IMR-90 (cell line): ENCODE measurements around the gene RNF145. TPM values are rescaled to one million over a fixed set of nuclear protein-coding genes. Genes with fewer than 3 reads are reported as not detected.

ENCODE experiments used
- ATAC-seq: fragments of 200-7000 bp; cut with Tn5 transposase; 2 replicates; pipeline ENCODE4 v1.9.1; 2020; ENCODE audit warnings: low read depth, mild to moderate bottlenecking, moderate library complexity
- BruUV-seq: library from RNA; stranded (reverse); fragments of 400-500 nt; replicated peaks from 2 replicates; lab custom pipeline; 2021; lab: Mats Ljungman, UMichigan
- CTCF ChIA-PET: fragments of 300-600 bp; formaldehyde crosslinking; extraction: SDS; loops from one replicate; lab custom pipeline; 2021; ENCODE audit warnings: antibody characterized with exemption; lab: Yijun Ruan, JAX
- POLR2A ChIA-PET: fragments of 300-600 bp; sonication (Branson Sonifier 250); formaldehyde crosslinking; loops from one replicate; lab custom pipeline; 2022; ENCODE audit warnings: antibody characterized with exemption; ENCODE audit not compliant: unreplicated experiment; lab: Charles Lee
- DNase-seq: peaks from one replicate; pipeline ENCODE4 v3.0.0; 2013
- H2AFZ ChIP-seq: replicated peaks from 2 replicates; pipeline ENCODE3; 2013; ENCODE audit warnings: low read length, mild to moderate bottlenecking; ENCODE audit not compliant: poor library complexity
- H2AK5ac ChIP-seq: 2 replicates; pipeline ENCODE4 v1.6.1; 2013; ENCODE audit warnings: low read depth, low read length, inconsistent platforms
- H2AK9ac ChIP-seq: replicated peaks from 2 replicates; pipeline ENCODE3; 2013; ENCODE audit warnings: mild to moderate bottlenecking, low read depth, low read length, moderate library complexity; ENCODE audit not compliant: poor library complexity
- H2BK120ac ChIP-seq: 2 replicates; pipeline ENCODE4 v1.6.1; 2013; ENCODE audit warnings: low read depth, low read length, inconsistent platforms
- H2BK15ac ChIP-seq: 3 replicates; pipeline ENCODE4 v1.6.1; 2013; ENCODE audit warnings: low read depth, low read length, inconsistent platforms
- H2BK20ac ChIP-seq: 2 replicates; pipeline ENCODE4 v1.6.1; 2013; ENCODE audit warnings: low read depth, mild to moderate bottlenecking, inconsistent platforms, low read length, moderate library complexity
- H2BK5ac ChIP-seq: 2 replicates; pipeline ENCODE4 v1.6.1; 2013; ENCODE audit warnings: mild to moderate bottlenecking, low read depth, low read length, inconsistent platforms; ENCODE audit not compliant: poor library complexity, severe bottlenecking
- H3K14ac ChIP-seq: replicated peaks from 2 replicates; pipeline ENCODE4 v1.6.1; 2013; ENCODE audit warnings: low read depth, low read length, inconsistent platforms
- H3K18ac ChIP-seq: 2 replicates; pipeline ENCODE4 v1.6.1; 2013; ENCODE audit warnings: low read depth, low read length, control low read depth
- H3K23ac ChIP-seq: 2 replicates; pipeline ENCODE4 v1.6.1; 2013; ENCODE audit warnings: low read depth, low read length, inconsistent platforms
- H3K27ac ChIP-seq: 2 replicates; pipeline ENCODE4 v1.5.1; 2013; ENCODE audit warnings: mild to moderate bottlenecking, control low read depth, low read length; ENCODE audit not compliant: insufficient read depth
- H3K27me3 ChIP-seq: 2 replicates; pipeline ENCODE4 v1.6.1; 2013; ENCODE audit warnings: low read length; ENCODE audit not compliant: control insufficient read depth, insufficient read depth
- H3K36me3 ChIP-seq: 2 replicates; pipeline ENCODE4 v1.6.1; 2013; ENCODE audit warnings: low read length, mixed read lengths; ENCODE audit not compliant: control insufficient read depth, insufficient read depth
- H3K4ac ChIP-seq: 2 replicates; pipeline ENCODE4 v1.6.1; 2013; ENCODE audit warnings: low read depth, low read length, inconsistent platforms
- H3K4me1 ChIP-seq: 2 replicates; pipeline ENCODE4 v1.6.1; 2013; ENCODE audit warnings: low read length, mixed read lengths; ENCODE audit not compliant: control insufficient read depth, insufficient read depth
- H3K4me2 ChIP-seq: 2 replicates; pipeline ENCODE4 v1.6.1; 2013; ENCODE audit warnings: low read depth, mild to moderate bottlenecking, control low read depth, low read length, moderate library complexity
- H3K4me3 ChIP-seq: 2 replicates; pipeline ENCODE4 v1.5.1; 2013; ENCODE audit warnings: low read depth, mild to moderate bottlenecking, control low read depth, low read length, moderate library complexity; ENCODE audit not compliant: insufficient read depth
- H3K56ac ChIP-seq: 2 replicates; pipeline ENCODE4 v1.6.1; 2013; ENCODE audit warnings: low read length, inconsistent platforms; ENCODE audit not compliant: insufficient read depth; ENCODE audit errors: extremely low read depth
- H3K79me1 ChIP-seq, 2 experiments: 2 replicates each; pipeline ENCODE4 v1.6.1; 2013; ENCODE audit warnings: low read length in 2 of 2, inconsistent platforms in 1 of 2, low read depth in 1 of 2
- H3K9ac ChIP-seq: 2 replicates; pipeline ENCODE4 v1.6.1; 2013; ENCODE audit warnings: low read depth, low read length, control low read depth
- H3K9me1 ChIP-seq: 2 replicates; pipeline ENCODE4 v1.6.1; 2013; ENCODE audit warnings: low read length, inconsistent platforms; ENCODE audit not compliant: insufficient read depth
- H3K9me3 ChIP-seq: 2 replicates; pipeline ENCODE4 v1.6.1; 2013; ENCODE audit warnings: low read length; ENCODE audit not compliant: control insufficient read depth, insufficient read depth
- H4K20me1 ChIP-seq: 2 replicates; pipeline ENCODE4 v1.6.1; 2013; ENCODE audit warnings: low read length, inconsistent platforms; ENCODE audit not compliant: insufficient read depth
- H4K5ac ChIP-seq: 2 replicates; pipeline ENCODE4 v1.6.1; 2013; ENCODE audit warnings: mild to moderate bottlenecking, low read depth, low read length, control low read depth
- H4K8ac ChIP-seq, 2 experiments: 2 replicates each; pipeline ENCODE4 v1.6.1; 2013; ENCODE audit warnings: low read depth in 2 of 2, low read length in 2 of 2, control low read depth in 1 of 2, inconsistent platforms in 1 of 2
- H4K91ac ChIP-seq: 2 replicates; pipeline ENCODE4 v1.6.1; 2013; ENCODE audit warnings: low read depth, low read length, inconsistent platforms; ENCODE audit not compliant: insufficient read depth
- BHLHE40 ChIP-seq: fragments of 150-350 bp; IDR thresholded peaks from 2 replicates; pipeline ENCODE4 v1.6.1; 2016; ENCODE audit warnings: mild to moderate bottlenecking, low read depth, low read length
- CEBPB ChIP-seq: IDR thresholded peaks from 2 replicates; pipeline ENCODE4 v1.6.1; 2012; ENCODE audit warnings: low read depth, low read length, improper control_type of control experiment
- CHD1 ChIP-seq: IDR thresholded peaks from 2 replicates; pipeline ENCODE4 v1.6.1; 2012; ENCODE audit warnings: low read depth, low read length, improper control_type of control experiment
- FOS ChIP-seq: fragments of 150-350 bp; IDR thresholded peaks from 2 replicates; pipeline ENCODE4 v1.6.1; 2016; ENCODE audit warnings: low read depth, low read length
- MAFK ChIP-seq: IDR thresholded peaks from 2 replicates; pipeline ENCODE4 v1.6.1; 2012; ENCODE audit warnings: low read depth, low read length, improper control_type of control experiment
- MAZ ChIP-seq: IDR thresholded peaks from 2 replicates; pipeline ENCODE4 v1.6.1; 2012; ENCODE audit warnings: low read depth, mild to moderate bottlenecking, low read length, improper control_type of control experiment, moderate library complexity, borderline replicate concordance
- MXI1 ChIP-seq: IDR thresholded peaks from 2 replicates; pipeline ENCODE4 v1.6.1; 2012; ENCODE audit warnings: low read depth, mild to moderate bottlenecking, low read length, moderate library complexity, borderline replicate concordance
- NFE2L2 ChIP-seq: fragments of 150-350 bp; IDR thresholded peaks from 2 replicates; pipeline ENCODE4 v1.6.1; 2016; ENCODE audit warnings: low read depth, mild to moderate bottlenecking, low read length
- POLR2A ChIP-seq: IDR thresholded peaks from 2 replicates; pipeline ENCODE4 v1.6.1; 2012; ENCODE audit warnings: mild to moderate bottlenecking, low read depth, low read length
- RAD21 ChIP-seq: IDR thresholded peaks from 2 replicates; pipeline ENCODE4 v1.6.1; 2012; ENCODE audit warnings: low read length, improper control_type of control experiment
- RCOR1 ChIP-seq: IDR thresholded peaks from 2 replicates; pipeline ENCODE4 v1.6.1; 2012; ENCODE audit warnings: mild to moderate bottlenecking, low read length, improper control_type of control experiment; ENCODE audit not compliant: insufficient replicate concordance
- RFX5 ChIP-seq: IDR thresholded peaks from 2 replicates; pipeline ENCODE4 v1.8.0; 2012; ENCODE audit warnings: low read depth, mild to moderate bottlenecking, low read length, moderate library complexity
- SMC3 ChIP-seq: fragments of 150-350 bp; IDR thresholded peaks from 2 replicates; pipeline ENCODE4 v1.6.1; 2016; ENCODE audit warnings: low read depth, mild to moderate bottlenecking, antibody characterized with exemption, low read length, moderate library complexity
- WGBS, 2 experiments: methylation state at CpG; one replicate each; pipeline versions ENCODE4 v1.1.5 to v1.1.7; 2013; ENCODE audit warnings: missing lambda C conversion rate in 2 of 2; ENCODE audit not compliant: insufficient read length in 1 of 2; ENCODE audit errors: extremely low coverage in 2 of 2; 5-methylcytosine and 5-hydroxymethylcytosine counted together
- dilution Hi-C: fragments of 300-500 bp; cut with HindIII; formaldehyde crosslinking; loops from one replicate; pipeline ENCODE4 v1.14.3; 2018; ENCODE audit warnings: low sequenced_read_pairs; ENCODE audit not compliant: unreplicated experiment
- in situ Hi-C: fragments of 300-500 bp; cut with MboI; formaldehyde crosslinking; loops from 3 replicates; pipeline ENCODE4 v1.14.3; 2019; ENCODE audit warnings: low sequenced_read_pairs, inconsistent platforms, mixed read lengths
- intact Hi-C: fragments of 100-400 bp; cut with micrococcal nuclease; formaldehyde crosslinking; loops from 2 replicates; pipeline ENCODE4 v1.10.0; 2022
- polyA plus RNA-seq, 3 experiments: library from polyadenylated mRNA; depleted of rRNA; stranded (reverse); fragments of >200 nt; gene quantifications; 2 replicates each; pipeline ENCODE4 v1.2.3, GENCODE V29; 2012; ENCODE audit warnings: low replicate concordance in 1 of 3
- total RNA-seq: library from RNA; depleted of rRNA; stranded (reverse); fragments of >200 nt; gene quantifications from 2 replicates; pipeline ENCODE4 v1.2.3, GENCODE V29; 2012
- TF ChIP-seq, protein P1 (sequence below): fragments of 150-350 bp; IDR thresholded peaks from 2 replicates; pipeline ENCODE4 v1.6.1; 2017; ENCODE audit warnings: mild to moderate bottlenecking, antibody characterized with exemption, low read length, low read depth
- TF ChIP-seq, protein P2 (sequence below): conservative IDR thresholded peaks from 2 replicates; pipeline ENCODE4 v1.5.1; 2012; ENCODE audit warnings: mild to moderate bottlenecking, low read depth, low read length, improper control_type of control experiment
- TF ChIP-seq, protein P3 (sequence below): fragments of 150-350 bp; IDR thresholded peaks from 2 replicates; pipeline ENCODE4 v1.6.1; 2016; ENCODE audit warnings: low read depth, mild to moderate bottlenecking, low read length, moderate library complexity, borderline replicate concordance

The RNF145 gene
- total and polyA plus RNA-seq, 2 of the 4 experiments (the other 2 are of a cell fraction): 50.0 to 57.0 TPM

DNA sequence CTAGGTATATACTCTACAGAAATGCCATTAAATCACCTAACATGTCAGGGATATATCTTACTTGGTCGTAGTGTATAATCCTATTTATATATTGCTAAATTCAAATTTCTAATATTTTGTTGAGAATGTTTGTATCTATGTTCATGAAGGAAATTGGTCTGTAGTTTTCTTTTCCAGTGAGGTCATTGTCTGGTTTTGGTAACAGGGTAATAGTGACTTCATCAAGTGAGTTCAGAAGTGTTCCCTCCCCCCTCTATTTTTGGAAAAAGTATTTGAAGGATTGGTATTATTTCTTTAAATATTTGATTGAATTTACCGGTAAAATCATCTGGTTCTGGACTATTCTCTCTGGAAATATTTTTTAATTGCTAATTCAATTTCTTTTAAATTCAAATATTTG is 86.2 kb downstream of the RNF145 start:
- H3K27me3 ChIP-seq: 0 out of 2 replicates have a peak, but pooled peaks cover 3% of the 10 kb centered on the region
- H2BK5ac ChIP-seq: no peak overlapping the region
- no peaks in the 10 kb centered on the region for H3K4me1 ChIP-seq
- H4K91ac ChIP-seq: no peak overlapping the region
- H2BK15ac ChIP-seq: no peak overlapping the region
- no peak overlapping the region for H3K18ac ChIP-seq
- H3K14ac ChIP-seq: no peak overlapping the region
- in situ Hi-C loops (no loop called here), dilution Hi-C loops (no loop called here), intact Hi-C loops (no loop called here)
- no peaks in the 10 kb centered on the region for H3K79me1 ChIP-seq
- H3K27ac ChIP-seq: no peak overlapping the region
- CTCF ChIA-PET: interaction anchor here (1.6 kb wide), 1 partner anchor 427 kb away, joined by 4 read pairs; no protein-coding TSS in a partner anchor
- no peak overlapping the region for H3K4me2 ChIP-seq
- BruUV-seq: no TSS peak
- H3K9me3 ChIP-seq: peaks cover 2% of the 10 kb centered on the region; the same call in 1 of the 2 replicates
- no peak overlapping the region for H3K23ac ChIP-seq
- no peak overlapping the region for H3K4ac ChIP-seq
- no peak overlapping the region for H3K56ac ChIP-seq
- no peak overlapping the region for H3K4me3 ChIP-seq
- no peak overlapping the region for H2BK20ac ChIP-seq
- ATAC-seq (no peak), DNase-seq (no peak)
- H4K20me1 ChIP-seq: no peaks in the 10 kb centered on the region
- no peak overlapping the region for H2AK9ac ChIP-seq
- no peak overlapping the region for H4K5ac ChIP-seq
- no peak overlapping the region for H3K9ac ChIP-seq
- H2AK5ac ChIP-seq: no peak overlapping the region
- TF ChIP-seq NFE2L2: no peak
- no peak for TF ChIP-seq CEBPB
- TF ChIP-seq, protein P1, sequence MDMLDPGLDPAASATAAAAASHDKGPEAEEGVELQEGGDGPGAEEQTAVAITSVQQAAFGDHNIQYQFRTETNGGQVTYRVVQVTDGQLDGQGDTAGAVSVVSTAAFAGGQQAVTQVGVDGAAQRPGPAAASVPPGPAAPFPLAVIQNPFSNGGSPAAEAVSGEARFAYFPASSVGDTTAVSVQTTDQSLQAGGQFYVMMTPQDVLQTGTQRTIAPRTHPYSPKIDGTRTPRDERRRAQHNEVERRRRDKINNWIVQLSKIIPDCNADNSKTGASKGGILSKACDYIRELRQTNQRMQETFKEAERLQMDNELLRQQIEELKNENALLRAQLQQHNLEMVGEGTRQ: no peak
- TF ChIP-seq MAFK: no peak
- no peak for TF ChIP-seq MAZ
- TF ChIP-seq POLR2A: no peak
- TF ChIP-seq FOS: no peak
- no peak for TF ChIP-seq BHLHE40
- no peak for TF ChIP-seq SMC3
- no peak for TF ChIP-seq CHD1
- TF ChIP-seq, protein P2, sequence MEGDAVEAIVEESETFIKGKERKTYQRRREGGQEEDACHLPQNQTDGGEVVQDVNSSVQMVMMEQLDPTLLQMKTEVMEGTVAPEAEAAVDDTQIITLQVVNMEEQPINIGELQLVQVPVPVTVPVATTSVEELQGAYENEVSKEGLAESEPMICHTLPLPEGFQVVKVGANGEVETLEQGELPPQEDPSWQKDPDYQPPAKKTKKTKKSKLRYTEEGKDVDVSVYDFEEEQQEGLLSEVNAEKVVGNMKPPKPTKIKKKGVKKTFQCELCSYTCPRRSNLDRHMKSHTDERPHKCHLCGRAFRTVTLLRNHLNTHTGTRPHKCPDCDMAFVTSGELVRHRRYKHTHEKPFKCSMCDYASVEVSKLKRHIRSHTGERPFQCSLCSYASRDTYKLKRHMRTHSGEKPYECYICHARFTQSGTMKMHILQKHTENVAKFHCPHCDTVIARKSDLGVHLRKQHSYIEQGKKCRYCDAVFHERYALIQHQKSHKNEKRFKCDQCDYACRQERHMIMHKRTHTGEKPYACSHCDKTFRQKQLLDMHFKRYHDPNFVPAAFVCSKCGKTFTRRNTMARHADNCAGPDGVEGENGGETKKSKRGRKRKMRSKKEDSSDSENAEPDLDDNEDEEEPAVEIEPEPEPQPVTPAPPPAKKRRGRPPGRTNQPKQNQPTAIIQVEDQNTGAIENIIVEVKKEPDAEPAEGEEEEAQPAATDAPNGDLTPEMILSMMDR: no peak
- no peak for TF ChIP-seq RCOR1
- TF ChIP-seq MXI1: no peak
- TF ChIP-seq, protein P3, sequence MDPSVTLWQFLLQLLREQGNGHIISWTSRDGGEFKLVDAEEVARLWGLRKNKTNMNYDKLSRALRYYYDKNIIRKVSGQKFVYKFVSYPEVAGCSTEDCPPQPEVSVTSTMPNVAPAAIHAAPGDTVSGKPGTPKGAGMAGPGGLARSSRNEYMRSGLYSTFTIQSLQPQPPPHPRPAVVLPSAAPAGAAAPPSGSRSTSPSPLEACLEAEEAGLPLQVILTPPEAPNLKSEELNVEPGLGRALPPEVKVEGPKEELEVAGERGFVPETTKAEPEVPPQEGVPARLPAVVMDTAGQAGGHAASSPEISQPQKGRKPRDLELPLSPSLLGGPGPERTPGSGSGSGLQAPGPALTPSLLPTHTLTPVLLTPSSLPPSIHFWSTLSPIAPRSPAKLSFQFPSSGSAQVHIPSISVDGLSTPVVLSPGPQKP: no peak
- no peak for TF ChIP-seq RAD21
- no peak for TF ChIP-seq RFX5
- no peak overlapping the region for H2AFZ ChIP-seq
- no peak overlapping the region for H2BK120ac ChIP-seq
- no peaks in the 10 kb centered on the region for H3K9me1 ChIP-seq
- WGBS, 2 experiments: no CpG with 5 or more reads among the region's 2 CpGs
- POLR2A ChIA-PET: no interaction called here
- H4K8ac ChIP-seq: no peak overlapping the region
- no peaks in the 10 kb centered on the region for H3K36me3 ChIP-seq
